HL-60/S4 treated with retinoic acid at 250 ng/mL for 4 days and 3 days (cell line): Measurements from ENCODE around the gene PRRT4.

Experiments used
- in situ Hi-C: fragments of 300-500 bp; cut with MboI; formaldehyde crosslinking; loops from 2 replicates; pipeline ENCODE4 v1.7.0; 2022; ENCODE audit warnings: low sequenced_read_pairs

The PRRT4 gene

DNA sequence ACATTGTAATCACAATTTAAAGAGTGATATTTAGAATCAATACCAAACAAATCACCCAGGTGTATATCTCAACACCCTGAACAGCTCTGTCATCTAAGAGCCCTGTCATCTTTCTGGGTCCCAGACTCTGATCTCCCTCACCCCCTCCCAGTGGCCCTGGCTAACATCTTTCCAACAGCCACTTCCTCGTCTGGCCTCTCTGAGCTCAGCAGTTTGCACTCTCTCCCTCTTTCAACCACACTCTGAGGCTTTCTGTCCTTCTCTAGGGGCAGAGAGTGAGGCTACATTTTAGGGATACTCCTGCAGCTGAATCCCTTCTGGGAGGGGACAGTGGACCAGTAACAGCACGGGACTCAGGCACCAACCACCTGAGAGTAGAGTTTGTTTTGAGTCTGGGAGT, 17.1 kb upstream of the PRRT4 start:
- in situ Hi-C loops = no loop called here

DNA sequence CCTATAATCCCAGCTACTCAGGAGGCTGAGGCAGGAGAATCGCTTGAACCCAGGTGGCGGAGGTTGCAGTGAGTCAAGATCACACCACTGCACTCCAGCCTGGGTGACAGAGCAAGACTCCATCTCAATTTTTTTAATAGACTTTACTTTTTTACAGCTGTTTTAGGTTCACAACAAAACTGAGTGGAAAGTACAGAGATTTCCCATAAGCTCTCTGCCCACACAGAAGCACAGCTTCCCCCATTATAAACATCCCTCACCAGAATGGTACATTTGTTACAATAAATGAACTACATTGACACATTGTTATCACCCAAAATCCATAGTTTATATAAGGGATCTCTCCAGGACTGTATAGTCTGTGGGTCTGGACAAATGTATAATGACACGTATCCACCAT, 14.6 kb upstream of the PRRT4 start:
- in situ Hi-C loops = no loop called here

DNA sequence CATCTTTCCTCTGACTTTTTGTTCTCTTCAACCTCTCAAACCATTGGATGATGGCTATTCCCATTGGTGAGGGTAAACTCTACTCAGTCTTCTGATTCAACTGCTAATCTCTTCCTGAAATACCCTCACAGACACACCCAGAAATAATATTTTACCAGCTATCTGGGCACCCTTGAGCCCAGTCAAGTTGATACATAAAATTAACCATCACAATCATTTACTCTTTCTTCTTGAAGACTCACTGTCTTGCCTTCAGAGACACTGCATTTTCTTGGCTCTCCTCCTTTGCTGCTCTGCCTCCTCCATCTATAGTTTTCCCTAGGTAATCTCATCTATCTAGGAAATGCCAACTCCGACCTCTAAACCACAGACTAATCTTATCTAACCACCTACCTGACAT, 12.6 kb upstream of the PRRT4 start:
- in situ Hi-C loops = no loop called here

DNA sequence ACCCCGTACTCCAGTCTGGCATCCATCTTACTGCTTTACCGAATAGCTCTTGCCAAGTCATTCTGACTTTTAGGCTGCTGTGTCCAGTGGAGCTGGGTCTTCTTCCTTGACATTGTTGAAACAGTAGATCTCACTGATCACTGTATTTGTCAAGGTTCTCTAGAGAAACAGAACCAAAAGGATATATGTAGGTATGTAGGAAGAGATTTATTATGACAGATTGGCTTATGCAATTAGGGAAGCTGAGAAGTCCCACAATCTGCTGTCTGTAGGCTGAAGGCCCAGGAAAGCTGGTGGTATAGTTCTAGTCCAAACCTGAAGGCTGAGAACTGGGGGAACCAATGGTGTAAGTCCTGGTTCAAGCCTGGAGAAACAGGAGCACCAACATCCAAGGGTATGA, 12.1 kb upstream of the PRRT4 start:
- in situ Hi-C loops = no loop called here

DNA sequence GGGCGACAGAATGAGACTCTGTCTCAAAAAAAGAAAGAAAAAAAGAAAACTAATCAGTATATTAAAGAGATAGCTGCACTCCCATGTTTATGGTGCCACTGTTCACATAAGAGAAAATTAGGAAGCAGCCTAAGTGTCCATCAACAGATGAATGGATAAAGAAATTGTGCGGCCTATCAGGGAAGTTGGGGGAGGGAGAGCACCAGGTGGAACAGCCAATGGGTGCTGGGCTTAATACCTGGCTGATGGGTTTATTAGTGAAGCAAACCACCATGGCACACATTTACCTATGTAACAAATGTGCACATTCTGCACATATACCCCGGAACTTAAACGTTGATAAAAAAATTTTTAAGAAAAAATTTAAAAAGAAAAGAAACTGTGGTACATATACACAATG, 9.0 kb upstream of the PRRT4 start:
- in situ Hi-C loops = no loop called here

DNA sequence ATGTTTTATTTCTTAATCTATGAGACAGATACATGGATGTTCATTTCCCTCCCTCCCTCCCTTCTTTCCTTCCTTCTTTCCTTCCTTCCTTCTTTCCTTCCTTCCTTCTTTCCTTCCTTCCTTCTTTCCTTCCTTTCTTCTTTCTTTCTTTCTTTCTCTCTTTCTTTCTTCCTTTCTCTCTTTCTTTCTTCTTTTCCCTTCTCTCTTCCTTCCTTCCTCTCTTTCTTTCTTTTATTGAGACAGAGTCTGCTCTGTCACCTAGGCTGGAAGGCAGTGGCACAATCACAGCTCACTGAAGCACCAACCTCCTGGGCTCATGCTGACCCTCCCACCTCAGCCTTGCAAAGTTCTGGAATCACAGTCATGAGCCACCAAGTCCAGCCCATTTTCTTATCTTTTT, 5.5 kb upstream of the PRRT4 start:
- in situ Hi-C loops = no loop called here

DNA sequence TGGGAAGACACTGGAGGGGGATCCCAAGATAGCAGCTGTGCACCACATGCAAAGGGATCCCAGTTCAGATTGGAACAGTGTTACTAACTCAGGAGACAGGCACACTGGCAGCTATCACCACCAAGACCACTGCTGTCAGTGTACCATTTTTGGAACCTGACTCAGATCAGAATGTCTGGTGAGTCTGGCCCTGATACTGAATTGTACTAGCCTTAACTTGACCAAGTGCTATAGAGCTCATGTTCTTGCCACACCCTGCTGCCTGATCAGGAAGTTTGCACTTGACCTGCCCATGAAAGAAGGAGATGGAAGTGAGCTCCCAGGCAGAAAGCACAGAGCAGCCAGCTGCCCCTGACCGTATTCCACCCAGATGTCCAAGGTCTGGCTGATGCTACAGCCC, 4.8 kb upstream of the PRRT4 start:
- in situ Hi-C loops = no loop called here

DNA sequence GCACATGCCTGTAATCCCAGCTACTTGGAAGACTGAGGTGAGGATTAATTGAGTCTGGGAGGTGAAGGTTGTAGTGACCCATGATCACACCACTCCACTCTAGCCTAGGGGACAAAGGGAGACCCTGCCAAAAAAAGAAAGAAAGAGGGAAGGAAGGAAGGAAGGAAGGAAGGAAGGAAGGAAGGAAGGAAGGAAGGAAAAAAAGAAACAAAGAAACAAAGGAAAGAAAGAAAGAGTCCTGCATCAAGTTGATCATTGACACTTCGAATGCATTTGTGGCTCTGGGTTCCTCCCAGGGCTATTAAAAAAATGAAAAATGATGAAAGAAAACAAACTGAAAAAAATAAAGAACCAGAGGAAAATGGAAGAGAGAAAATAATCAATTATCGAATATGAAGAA, 3.9 kb upstream of the PRRT4 start:
- in situ Hi-C loops = no loop called here

DNA sequence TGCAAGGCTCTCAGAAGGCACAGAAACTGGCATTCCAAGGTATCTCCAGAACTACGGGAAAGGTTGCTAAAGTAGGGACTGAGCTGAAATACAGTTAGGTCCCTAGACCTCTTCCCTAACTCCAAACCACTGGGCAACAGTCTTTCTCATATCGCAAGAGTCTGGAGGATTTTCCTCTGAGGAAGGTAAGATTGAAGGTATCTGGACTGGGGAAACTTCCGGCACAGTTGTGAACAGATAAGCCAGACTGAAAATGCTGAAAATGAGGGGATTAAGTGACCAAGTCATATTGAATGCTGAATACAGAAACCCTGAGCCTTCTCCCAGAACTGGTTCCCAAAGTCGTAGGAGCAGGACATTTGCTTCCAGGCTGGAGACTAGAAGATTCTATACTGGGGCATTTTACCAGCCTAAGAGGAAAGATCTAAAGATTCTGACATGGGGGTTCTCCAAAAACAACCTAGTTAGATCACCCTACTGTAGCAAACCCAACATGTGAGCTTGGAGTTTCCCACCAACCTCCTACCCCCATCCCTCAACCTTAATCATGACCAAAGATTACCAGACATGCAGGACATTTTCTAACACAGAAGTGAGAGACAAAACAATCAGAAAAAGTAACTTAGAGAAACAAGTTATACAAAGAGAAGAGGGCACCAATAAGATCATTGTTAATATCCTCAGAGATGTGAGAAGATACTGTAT, 2.8 kb upstream of the PRRT4 start:
- in situ Hi-C loops = no loop called here

DNA sequence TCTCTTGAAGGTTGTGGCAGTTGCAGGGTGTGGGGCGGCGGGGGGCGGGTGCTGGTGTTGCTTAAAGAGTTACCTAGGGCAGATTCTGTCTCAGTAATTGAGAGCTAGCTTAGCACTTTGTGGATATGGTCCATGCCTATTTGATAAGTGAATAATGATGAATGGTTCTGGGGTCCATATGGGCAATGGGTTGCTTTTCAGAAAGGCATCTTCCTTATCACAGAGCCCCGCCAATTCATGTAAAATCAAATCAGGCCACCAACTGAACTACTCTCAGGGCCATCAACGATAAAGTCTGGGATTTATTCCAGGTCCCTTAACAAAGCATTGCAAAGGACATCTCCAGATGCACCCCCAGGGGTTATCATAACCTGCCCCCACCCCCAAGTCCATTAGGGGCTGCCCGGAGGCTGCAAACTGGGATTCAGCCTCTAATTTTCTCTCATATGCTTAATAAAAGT, 1.8 kb upstream of the PRRT4 start:
- in situ Hi-C loops = no loop called here

DNA sequence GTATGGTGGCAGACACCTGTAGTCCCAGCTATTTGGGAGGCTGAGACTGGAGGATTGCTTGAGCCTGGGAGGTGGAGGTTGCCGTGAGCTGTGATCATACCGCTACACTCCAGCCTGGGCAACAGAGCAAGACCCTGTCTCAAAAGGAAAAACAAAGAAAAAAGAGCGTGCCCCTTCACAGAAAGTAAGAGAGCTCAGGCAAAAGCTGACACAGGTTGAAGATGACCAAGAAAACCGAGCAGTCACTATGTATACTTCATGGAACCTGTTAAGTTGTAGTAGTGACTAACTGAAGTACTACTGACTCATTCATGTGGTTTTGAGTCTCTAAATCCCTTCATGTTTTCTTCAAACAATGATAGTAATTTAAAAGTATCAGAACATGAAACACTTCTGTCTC, 1.2 kb upstream of the PRRT4 start:
- in situ Hi-C loops = no loop called here

DNA sequence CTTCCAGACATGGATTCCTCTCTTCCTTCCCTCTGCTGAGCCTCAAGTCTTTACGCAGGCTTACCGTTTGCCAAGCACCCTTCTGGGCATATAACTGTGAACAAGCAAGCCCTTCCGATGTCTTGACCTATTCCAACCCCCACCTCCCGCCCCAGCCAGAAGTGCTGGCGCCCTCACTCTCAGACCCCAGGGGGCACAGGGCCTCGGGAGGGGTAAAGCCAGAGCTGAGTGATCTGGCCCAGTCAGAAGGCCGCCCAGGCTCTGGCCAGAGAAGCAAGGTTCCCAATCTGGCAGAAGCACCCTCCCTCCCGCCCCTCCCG, 1.2 kb downstream of the PRRT4 start:
- in situ Hi-C loops = no loop called here

DNA sequence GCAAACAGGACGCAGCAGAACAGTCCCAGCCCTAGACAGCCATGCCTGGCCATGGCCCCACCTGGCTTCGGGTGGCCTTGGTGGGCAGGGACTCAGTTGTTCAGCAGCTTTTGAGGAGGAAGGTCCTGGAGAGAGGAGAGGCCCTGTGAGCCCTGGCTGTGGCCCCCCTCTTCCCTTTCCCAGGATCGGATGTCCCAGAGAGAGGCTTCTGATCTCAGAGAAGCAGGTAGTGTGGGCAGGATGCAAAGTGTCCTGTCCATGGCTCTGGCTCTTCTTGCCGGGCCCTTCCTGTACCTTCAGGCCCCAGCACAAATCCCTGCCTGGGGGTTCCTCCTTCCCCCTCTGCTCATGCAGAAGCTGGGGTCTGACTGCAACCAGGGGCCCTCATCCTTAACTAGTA, 1.6 kb downstream of the PRRT4 start:
- in situ Hi-C loops = no loop called here

DNA sequence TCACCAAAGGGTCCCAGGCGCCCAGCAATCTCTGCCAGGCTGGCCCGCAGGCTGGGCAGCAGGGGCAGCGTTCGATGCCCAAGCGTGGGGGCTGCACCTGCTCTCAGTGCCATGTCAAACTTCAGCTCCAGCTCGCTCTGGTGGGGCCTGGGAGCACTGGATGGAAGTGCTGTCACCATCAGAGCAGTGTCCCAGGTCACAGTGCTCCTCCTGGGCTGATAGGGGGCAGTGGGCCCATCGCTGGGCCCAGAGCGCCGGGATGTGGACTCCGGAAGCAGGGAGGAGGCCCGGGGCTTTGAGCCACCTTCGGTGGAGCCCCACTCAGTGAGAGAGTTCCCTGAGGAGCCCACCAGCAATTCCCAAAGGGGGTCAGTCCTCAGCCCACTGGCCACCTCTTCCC, 2.2 kb downstream of the PRRT4 start:
- in situ Hi-C loops = no loop called here

DNA sequence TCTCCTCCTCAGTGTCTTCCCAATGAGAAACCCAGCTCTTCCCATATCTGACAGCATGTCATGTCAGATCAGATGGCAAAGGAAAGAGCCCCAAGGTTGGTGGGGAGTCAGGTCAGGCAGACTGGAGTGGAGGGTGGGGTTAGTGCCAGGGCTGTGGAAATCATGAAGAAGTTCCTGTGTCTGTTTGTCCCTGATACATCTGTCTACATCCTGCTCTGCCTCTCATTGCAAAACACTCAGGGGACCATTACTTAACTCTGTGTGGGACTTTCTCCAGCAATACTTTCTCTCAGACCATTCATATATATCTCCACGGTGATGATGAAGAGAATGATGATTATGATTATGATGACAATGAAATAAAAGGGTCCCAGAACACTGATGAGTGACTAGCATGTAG, 3.3 kb downstream of the PRRT4 start:
- in situ Hi-C loops = no loop called here

DNA sequence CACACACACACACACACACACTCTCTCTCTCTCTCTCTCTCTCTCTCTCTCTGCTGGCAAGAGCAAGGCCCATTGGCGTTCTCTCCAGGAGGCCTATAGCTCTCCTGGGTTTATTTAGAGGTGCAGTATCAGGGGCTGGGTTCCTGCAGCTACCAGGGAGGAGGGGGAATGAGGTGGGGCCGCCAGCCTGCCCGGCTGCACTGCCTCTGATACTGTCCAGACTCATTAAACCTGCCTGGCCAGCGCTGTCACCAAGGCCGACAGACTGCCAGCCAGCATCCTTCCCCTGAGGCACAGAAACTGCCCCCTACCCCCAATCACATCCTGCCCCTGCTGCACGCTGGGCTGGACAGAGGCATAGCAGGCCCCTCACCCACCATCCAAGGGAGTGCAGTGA, 4.3 kb downstream of the PRRT4 start:
- in situ Hi-C loops = no loop called here

DNA sequence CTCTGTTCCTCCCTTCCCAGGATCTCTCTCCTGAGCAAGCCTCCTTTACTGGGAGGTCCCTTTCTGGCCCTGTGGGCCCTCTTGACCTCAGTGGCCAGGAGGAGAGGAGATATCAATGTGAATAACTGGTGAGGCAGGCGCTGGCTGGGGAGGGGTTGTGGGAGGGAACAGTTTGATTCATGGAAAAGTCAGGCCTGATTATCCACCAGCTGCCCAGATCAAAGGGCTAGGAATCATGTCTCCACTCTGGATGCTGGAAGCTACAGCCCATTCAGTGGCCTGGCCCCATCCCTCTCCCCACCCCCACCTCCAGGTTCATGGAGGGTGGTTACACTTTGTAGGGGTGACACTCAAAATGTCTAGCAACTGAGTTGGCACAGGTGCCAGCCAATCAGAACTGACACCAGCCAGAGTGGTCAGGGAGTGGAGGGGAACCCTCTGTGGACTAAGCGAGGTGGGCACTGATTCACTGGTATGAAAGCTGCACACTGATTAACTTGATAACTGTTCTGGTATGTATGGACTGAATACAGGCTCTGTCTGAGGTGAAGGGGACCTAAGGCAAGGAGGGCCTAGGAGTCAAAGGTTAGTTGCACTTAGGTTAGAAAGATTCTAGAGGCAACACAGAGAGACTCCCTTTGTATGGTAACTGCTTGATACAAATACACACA, 4.8 kb downstream of the PRRT4 start:
- in situ Hi-C loops = no loop called here

DNA sequence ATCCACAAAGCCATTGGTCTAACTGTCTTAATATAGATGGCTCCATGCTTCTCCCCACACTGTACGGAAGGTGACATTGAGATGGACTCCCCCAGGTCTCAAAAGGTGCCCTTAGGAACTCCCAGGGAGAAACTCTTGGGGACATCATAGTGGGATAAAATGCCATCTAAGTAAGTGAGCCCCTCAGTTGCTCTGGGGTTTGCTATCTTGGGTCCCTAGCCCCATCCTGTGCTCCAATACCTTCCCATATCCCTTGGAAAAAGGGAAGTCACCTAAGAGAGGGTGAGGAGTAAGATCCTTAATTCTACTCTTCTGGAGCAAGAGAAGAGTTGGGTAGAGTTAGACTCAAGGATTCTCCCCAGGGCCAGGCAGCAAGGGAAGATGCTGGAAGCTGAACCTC, 7.9 kb downstream of the PRRT4 start:
- in situ Hi-C loops = no loop called here

DNA sequence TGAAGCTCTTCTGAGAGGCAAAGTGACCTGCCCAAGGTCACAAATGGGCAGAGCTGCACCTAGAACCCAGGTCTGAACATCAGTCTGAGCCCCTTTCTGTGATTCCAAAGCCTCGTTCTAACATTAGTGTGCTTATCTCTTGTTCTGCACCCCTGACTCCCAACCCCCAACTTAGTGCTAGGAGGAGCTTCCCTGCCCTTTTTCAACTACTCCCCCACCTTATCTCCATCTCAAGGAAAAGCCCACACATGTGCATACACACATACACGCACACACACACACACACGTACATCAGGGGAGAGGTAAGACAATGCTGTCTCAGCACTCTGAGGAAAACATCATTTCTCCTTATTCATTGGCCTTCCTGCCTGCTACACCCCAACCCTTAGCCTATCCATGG, 8.3 kb downstream of the PRRT4 start:
- in situ Hi-C loops = no loop called here

DNA sequence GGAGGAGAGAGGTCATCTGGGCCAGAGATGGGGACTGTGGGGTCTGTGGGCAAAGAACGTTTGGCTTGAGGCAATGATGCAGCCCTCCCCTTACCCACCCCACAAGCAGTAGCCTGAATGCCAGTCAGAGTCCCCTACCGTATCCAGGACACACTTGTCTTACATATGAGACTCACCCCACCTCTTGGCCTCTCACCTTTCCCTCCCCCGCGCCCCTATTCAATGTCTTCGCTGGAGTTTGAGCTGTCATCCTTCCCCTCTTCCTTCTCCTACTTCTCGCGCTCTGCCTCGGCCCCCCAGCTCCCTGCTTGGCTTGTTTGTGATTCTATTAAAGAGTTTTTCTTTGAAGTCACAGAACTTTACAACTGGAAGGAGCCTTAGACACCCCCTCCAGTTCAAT, 8.9 kb downstream of the PRRT4 start:
- in situ Hi-C loops = no loop called here

DNA sequence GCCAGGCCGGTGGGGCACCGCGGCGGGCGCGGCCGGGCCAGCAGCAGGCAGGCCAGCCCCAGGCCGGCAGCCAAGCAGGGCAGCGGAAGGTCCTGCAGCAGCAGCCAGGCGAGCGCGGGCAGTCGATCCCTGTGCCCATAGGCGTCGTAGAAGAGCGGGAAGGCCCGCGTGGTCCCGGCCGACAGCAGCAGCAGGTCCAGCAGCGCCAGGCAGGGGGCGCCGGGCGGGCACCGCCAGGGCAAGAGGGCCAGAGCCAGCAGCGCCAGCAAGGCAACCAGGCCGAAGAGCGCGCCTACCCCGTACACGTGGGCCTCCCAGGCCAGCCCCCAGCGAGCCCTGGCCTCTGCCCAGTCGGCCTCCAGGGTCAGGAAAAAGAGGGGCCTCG, 9.3 kb downstream of the PRRT4 start:
- in situ Hi-C loops = no loop called here

DNA sequence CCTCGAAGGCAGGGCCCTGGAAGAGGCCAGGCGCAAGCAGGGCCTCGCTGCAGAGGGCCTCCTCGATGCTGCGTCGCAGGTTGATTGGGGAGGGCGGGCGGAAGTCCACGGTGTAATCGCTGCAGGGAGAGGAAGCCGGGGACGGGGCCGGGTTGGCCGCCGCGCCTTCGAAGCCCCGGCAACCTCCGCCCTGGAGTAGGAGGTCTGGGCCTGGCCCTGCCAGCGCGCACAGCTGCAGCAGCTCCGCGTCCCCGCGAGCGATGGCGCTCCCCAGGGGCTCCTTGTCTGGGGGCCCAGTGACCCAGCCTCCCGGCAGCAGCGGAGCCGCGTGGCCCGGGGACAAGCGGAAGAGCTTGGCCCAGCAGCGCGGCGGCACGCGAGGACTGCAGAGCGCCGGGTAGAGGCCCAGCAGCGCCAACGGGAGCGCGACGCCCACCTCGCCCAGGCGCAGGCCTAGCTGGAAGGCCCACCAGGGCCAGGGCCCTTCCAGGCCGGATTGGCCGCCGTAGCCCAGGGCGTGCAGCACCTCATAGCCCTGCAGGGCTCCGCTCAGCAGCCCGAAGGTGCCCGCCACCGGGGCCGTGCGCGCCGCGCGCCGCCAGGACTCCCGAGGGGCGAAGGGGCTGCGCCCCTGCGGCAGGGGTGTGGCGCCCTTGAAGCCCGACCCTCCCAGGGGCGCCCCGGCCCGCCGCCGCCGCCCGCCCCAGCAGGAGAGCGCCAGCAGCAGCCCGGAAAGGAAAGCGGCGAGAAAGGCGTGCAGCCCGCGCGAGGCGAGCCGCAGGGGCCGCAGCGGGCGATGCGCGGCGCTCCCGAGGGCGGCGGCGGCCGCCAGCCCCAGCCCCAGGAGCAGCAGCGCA, 10.0 kb downstream of the PRRT4 start:
- in situ Hi-C loops = no loop called here
